Fibroblast of villous mesenchyme (primary cell): ENCODE results near the gene NPHP3. TPM values are rescaled to one million over a fixed set of nuclear protein-coding genes. Genes with fewer than 3 reads are reported as not detected.
"Not testable (repeated sequence)": the region's sequence is repeated elsewhere in the genome, so short reads cannot be mapped to it uniquely, and the experiment has no call there.

Experiments
- DNase-seq: peaks from one replicate; pipeline ENCODE4 v3.0.0-alpha.2; 2010; ENCODE audit warnings: low read depth
- H3K4me3 ChIP-seq: 2 replicates; pipeline ENCODE4 v1.5.1; 2011; ENCODE audit warnings: low read depth, mild to moderate bottlenecking, low read length
- total RNA-seq: library from RNA; depleted of rRNA; stranded (reverse); fragments of >200 nt; gene quantifications from 2 replicates; pipeline ENCODE4 v1.2.3, GENCODE V29; 2012
- TF ChIP-seq, protein P1 (sequence below): IDR thresholded peaks from 2 replicates; pipeline ENCODE4 v1.5.1; 2012; ENCODE audit warnings: low read depth, mild to moderate bottlenecking, low read length; ENCODE audit not compliant: insufficient read depth

The NPHP3 gene
- total RNA-seq, 1 donor = 36.3 TPM

- no peak for DNase-seq
- TF ChIP-seq, protein P1, sequence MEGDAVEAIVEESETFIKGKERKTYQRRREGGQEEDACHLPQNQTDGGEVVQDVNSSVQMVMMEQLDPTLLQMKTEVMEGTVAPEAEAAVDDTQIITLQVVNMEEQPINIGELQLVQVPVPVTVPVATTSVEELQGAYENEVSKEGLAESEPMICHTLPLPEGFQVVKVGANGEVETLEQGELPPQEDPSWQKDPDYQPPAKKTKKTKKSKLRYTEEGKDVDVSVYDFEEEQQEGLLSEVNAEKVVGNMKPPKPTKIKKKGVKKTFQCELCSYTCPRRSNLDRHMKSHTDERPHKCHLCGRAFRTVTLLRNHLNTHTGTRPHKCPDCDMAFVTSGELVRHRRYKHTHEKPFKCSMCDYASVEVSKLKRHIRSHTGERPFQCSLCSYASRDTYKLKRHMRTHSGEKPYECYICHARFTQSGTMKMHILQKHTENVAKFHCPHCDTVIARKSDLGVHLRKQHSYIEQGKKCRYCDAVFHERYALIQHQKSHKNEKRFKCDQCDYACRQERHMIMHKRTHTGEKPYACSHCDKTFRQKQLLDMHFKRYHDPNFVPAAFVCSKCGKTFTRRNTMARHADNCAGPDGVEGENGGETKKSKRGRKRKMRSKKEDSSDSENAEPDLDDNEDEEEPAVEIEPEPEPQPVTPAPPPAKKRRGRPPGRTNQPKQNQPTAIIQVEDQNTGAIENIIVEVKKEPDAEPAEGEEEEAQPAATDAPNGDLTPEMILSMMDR = no peak
Measured at GRCh38 chr3:132645058-132645457, 77.2 kb downstream of the NPHP3 start.

DNA sequence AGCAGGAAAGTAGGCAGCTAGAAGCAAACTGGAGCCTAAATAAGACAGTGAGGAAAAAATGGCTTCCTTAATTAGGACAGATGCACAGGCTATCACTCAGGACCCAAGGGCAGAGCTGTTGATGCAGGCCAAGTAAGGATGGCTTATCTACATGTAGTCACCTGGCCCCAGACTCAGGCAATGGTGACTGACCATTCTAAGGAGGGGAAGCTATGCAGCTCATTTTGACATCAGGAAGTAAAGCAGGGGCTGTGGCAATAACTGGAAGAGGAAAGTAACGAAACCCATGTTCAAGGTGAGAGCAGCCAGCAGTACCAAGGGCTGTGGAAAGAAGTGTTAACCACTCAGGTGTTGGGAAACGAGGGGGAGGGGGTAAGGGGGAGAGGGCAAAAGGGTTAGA, 78.8 kb downstream of the NPHP3 start:
- H3K4me3 ChIP-seq = no peak overlapping the region
- no peak for DNase-seq
- TF ChIP-seq, protein P1 = no peak

More at GRCh38 chr3:132645058-132645457, 77.2 kb downstream of the NPHP3 start:
- no peak overlapping the region for H3K4me3 ChIP-seq

DNA sequence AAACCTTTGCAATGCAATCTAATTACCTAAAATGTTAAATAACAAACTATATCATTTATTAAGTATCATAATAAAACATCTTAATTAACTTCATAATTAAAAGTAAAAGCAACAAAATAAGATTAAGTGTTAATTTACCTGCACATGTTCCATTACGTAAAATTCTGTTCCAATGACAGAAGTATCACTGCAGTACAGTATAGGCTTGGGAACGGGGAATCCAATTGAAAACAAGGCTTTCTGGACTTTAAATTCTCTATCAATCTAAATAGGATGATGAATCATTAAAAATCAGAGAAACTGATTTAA, 79.7 kb downstream of the NPHP3 start:
- no peak for DNase-seq
- TF ChIP-seq, protein P1 = no peak
- no peak overlapping the region for H3K4me3 ChIP-seq

DNA sequence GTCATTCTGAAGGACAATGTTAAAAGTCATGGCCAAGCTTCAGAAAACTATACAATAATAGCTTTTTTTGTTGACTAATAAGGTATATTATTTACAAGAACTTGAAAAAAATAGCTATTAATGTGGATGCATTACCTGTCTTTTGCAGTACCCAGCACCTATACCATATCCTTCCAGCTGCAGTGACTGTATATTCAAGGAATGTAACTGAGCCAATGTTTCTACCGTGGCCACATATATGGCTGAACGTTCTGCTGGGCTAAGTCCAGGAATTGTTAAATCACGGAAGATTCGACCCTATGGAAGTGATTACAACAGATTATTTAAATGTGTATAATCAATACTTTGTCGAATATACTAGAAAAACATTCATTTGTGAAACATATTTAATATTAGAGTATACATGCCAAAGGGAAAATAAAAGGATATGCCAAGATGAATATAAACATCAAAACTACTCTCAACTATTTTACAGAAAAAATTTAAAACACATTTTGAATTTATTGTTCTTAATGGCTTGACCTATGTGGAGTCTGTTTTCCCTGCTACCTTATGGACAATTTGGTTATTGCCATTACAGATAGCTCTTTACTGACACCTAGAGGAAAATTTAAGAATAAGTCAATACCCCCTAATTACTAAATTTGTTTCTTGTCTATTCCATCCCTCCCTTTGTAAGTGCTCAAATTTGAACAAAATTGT, 80.2 kb downstream of the NPHP3 start:
- no peak overlapping the region for H3K4me3 ChIP-seq
- TF ChIP-seq, protein P1 = peak; percentile 70
- DNase-seq = peak; percentile 69

DNA sequence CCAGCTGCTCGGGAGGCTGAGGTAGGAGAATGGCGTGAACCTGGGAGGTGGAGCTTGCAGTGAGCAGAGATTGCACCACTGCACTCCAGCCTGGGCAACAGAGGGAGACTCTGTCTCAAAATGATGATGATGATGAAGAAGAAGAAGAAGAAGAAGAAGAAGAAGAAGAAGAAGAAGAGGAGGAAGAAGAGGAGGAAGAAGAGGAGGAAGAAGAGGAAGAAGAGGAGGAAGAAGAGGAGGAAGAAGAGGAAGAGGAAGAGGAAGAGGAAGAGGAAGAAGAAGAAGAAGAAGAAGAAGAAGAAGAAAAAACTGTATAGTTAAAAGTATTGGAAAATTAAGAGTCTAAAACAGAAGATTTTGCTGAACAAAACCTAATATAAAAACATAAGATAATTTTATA, 80.8 kb downstream of the NPHP3 start:
- H3K4me3 ChIP-seq = not testable (repeated sequence)

GRCh38 chr3:132638706-132639105, 83.5 kb downstream of the NPHP3 start:
- no peak overlapping the region for H3K4me3 ChIP-seq
- DNase-seq = peak; percentile 42
- TF ChIP-seq, protein P1 = no peak

More for the DNA sequence above, 80.8 kb downstream of the NPHP3 start:
- not testable (repeated sequence) for DNase-seq

DNA sequence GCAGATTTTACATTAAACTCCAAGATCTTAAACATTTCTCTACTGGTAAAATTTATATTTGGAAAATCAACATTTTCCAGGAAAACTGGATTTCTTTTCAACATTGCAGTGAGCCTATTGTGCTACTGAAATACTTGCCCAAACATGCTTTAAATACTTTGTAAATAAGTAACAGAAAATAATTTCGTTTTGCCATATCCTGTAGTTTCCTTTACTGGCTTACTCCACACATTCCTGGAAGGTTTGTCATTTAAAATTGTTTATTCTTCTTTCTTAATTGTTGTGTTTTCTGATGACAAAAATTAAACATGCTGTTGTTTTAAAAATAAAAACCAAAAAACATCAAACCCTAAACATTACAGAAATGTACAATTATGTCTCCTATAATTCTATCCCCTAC, 84.6 kb downstream of the NPHP3 start:
- DNase-seq = peak; percentile 47
- TF ChIP-seq, protein P1 = no peak
- no peak overlapping the region for H3K4me3 ChIP-seq
